Subcutaneous adipose tissue (tissue), 4 donors: ENCODE measurements around the gene DNAJB6. TPM values are rescaled to one million over a fixed set of nuclear protein-coding genes. Genes with fewer than 3 reads are reported as not detected.

Source experiments
- total RNA-seq, 4 donors: library from RNA; depleted of rRNA; stranded (reverse); fragments of >200 nt; gene quantifications; one replicate each; pipeline ENCODE4 v1.1.0, GENCODE V29; 2016
- TF ChIP-seq, protein P1 (sequence below): fragments of 450-650 bp; IDR thresholded peaks from one replicate; pipeline ENCODE4 v1.5.1; 2016; ENCODE audit warnings: low read depth, mild to moderate bottlenecking, control low read depth, antibody characterized with exemption, moderate library complexity

Gene DNAJB6
- total RNA-seq, 4 donors from 2014 or later: 87.5 to 138 (median 92.7) TPM

DNA sequence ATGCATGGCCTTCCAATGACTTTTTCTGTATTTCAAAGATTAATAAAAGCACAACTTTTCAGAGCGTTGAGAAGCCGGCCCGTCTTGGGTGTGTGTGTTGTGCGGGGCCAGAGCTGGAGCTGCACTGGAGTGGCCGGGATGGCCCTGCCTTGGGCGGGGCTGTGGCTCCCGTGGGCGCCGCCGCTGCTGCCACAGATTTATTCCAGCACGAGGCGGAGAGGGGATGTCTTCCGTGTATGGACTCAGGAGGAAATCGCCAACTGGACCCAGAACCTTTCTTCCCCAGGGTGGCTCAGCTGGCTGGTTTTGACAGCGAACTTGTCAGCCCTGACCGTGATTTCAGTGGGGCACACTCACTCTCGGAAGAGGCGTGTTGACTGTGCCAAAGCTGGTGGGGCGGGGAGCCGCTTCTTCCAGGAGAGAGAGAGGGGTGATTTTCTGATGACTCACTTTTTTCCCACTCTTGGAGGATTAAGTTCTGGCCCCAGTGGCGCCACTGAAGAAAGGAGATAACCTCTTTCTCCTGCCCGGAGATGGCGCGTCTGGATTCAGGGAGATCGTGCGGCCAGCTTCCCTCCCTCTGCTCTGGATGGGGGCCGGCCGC lies 72.4 kb downstream of the DNAJB6 start:
- TF ChIP-seq, protein P1, sequence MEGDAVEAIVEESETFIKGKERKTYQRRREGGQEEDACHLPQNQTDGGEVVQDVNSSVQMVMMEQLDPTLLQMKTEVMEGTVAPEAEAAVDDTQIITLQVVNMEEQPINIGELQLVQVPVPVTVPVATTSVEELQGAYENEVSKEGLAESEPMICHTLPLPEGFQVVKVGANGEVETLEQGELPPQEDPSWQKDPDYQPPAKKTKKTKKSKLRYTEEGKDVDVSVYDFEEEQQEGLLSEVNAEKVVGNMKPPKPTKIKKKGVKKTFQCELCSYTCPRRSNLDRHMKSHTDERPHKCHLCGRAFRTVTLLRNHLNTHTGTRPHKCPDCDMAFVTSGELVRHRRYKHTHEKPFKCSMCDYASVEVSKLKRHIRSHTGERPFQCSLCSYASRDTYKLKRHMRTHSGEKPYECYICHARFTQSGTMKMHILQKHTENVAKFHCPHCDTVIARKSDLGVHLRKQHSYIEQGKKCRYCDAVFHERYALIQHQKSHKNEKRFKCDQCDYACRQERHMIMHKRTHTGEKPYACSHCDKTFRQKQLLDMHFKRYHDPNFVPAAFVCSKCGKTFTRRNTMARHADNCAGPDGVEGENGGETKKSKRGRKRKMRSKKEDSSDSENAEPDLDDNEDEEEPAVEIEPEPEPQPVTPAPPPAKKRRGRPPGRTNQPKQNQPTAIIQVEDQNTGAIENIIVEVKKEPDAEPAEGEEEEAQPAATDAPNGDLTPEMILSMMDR: no peak

DNA sequence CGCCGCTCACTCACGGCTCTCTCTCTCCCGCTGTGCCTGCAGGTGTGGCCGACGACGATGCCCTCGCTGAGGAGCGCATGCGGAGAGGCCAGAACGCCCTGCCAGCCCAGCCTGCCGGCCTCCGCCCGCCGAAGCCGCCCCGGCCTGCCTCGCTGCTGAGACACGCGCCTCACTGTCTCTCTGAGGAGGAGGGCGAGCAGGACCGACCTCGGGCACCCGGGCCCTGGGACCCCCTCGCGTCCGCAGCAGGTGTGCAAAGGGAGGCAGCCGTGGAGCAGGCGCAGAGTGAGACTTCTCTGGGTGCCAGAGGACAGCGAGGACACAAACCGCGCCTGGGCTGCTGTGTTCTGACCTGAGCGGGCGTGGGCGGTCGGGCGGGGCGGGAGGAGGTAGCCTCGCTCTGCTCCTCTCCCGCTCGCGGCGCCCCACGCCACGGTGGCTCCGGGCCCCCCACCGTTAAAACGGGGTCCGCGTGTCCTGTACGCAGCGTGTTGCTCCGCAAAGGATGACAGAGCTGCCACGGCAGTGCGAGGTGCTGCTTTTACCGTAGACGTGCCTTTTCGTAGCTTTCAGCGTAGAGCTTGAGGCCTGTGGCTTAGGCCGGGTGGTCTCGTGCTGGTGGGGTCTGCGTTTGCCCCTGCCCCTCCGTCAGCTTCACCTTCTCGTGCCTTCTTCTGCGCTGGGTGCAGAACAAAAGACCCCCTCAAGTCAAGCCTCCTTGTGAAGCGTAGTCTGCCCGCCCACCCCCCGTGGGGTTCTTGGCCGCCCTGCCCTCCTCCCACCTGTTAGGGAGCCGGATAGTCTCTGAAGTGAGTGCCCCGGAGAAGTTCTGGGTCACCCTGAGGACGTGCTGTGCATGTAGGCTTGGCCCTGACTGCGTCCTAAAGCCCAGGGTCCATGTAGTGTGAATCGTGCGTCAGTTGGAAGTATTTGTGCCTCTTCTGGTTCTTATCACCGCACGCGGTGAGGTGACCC lies 73.2 kb downstream of the DNAJB6 start:
- TF ChIP-seq, protein P1: no peak

DNA sequence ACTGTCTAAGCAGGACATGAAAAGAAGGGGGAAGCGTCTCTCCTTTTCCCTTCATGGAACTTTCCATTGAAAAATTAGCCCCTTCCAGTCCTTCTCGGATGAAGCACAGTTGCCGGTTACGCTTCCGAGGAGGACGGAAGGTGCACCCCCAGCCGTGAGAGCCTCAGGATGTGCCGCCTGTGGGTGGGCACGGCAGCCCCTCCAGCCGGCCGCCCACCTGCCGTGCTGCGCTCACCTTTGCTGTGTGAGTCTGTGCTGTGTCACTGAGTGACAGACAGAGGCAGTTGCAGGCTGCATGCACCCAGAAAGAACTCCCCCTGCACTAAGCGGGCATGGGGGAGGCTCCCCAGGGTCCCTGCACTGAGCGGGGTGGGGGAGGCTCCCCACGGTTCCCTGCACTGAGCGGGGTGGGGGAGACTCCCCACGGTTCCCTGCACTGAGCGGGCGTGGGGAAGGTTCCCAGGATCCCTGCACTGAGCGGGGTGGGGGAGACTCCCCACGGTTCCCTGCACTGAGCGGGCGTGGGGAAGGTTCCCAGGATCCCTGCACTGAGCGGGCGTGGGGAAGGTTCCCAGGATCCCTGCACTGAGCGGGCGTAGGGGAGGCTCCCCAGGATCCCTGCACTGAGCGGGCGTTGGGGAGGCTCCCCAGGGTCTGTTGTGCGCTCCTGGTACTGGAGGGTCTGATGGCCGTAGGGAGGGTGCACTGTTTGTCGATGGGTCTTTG lies 74.2 kb downstream of the DNAJB6 start:
- TF ChIP-seq, protein P1: no peak

DNA sequence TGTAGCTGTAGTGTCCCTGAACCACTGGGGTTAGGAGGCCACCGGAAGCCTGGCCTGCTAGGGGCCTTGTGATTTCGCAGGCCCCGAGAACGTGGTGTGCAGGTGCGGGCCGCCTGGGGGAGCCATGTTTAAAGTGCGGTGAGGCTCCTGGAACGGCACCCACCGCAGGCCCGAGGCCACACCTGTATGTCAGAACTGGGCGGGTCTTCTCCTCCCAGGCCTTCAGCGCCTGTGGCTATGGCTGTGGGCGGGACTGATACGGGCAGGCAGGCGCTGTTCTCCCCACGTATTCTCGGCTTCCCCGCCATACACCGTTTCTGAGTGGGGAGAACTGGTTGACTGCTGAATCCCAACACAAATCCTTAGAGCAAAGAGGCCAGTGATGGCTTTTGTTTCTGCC lies 74.8 kb downstream of the DNAJB6 start:
- TF ChIP-seq, protein P1: no peak

DNA sequence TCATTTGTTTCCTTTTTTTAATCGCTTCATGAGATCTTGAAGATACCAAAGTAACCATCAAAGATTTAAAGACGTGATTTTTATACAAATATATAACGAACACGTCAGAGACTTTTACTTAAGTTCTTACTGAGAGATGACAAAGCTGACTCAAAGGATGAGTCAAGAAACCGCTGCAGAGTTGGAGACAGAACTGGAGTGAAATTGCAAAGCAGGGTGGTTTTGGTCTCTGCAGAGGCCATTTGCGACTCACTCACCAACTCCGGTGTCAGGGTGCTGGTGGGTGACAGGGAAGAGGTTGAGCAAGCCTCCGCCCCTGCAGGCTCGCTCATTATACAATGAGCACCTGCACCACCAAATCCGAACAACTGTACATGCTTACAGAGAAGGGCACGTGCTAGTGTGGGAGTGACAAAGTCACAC lies 75.2 kb downstream of the DNAJB6 start:
- TF ChIP-seq, protein P1: no peak

DNA sequence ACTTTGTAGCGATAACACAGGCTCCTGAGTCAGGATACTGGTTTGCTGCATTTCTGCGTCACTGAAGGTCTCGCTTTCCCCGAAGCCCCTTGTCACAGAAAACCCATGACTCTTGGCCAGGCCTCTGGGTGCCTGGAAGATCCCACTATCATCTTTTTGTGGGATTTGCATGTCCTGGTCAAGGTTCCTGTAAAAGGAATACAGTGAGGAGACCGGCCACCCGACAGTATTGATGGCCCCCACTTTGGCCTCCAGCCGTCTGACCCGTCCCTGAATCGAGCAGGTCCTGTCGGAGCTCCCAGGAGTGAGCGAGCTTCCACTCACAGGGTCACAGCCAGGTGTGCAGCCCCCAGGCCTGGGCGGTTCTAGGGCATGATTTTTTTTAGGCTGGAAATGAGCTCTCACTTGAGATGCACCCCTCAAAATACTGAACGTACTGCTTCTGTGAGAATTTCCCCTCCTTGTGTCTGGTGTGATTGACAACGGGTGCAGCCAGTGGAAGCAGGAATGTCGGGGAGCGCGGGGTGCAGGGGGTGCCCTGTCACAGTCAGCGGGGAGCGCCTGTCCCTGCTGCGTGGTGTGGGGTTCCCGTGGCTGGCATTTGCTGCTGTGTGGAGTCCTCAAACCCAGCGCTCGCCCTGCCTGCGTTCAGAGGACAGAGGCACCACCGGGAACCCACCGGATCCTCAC lies 75.8 kb downstream of the DNAJB6 start:
- TF ChIP-seq, protein P1: no peak
